Cardiac muscle cell (in vitro differentiated cells and primary cell): ENCODE measurements around the gene CST4. TPM values are rescaled to one million over a fixed set of nuclear protein-coding genes. Genes with fewer than 3 reads are reported as not detected.
"Not testable (repeated sequence)": the region's sequence is repeated elsewhere in the genome, so short reads cannot be mapped to it uniquely, and the experiment has no call there.

Experiments used
- DNase-seq, 2 donors: peaks; one replicate each; pipeline versions ENCODE4 v3.0.0 to v3.0.0-alpha.2; 2010 to 2017; ENCODE audit warnings: low read depth in 1 of 2, low spot score in 1 of 2
- H3K27ac ChIP-seq: fragments of 200-600 bp; sonication (generic); 2 replicates; pipeline ENCODE4 v1.5.1; 2016
- H3K27me3 ChIP-seq: fragments of 200-600 bp; sonication (generic); 2 replicates; pipeline ENCODE4 v1.6.0; 2016; ENCODE audit warnings: control low read depth
- H3K36me3 ChIP-seq: fragments of 200-600 bp; sonication (generic); 2 replicates; pipeline ENCODE4 v1.5.1; 2016; ENCODE audit warnings: control low read depth
- H3K4me1 ChIP-seq: fragments of 200-600 bp; sonication (generic); 2 replicates; pipeline ENCODE4 v1.8.1; 2017; ENCODE audit warnings: low read depth, mild to moderate bottlenecking, mixed run types
- H3K4me3 ChIP-seq: fragments of 200-600 bp; sonication (generic); 2 replicates; pipeline ENCODE4 v1.5.1; 2016; ENCODE audit warnings: mild to moderate bottlenecking
- H3K9me3 ChIP-seq: fragments of 200-600 bp; sonication (generic); 2 replicates; pipeline ENCODE4 v1.5.1; 2017; ENCODE audit warnings: low read depth, mild to moderate bottlenecking, control low read depth
- polyA plus RNA-seq: library from polyadenylated mRNA; unstranded; fragments of >200 nt; fragmentation: Nextera tagmentation; extraction: Ambion mirVana; gene quantifications from 2 replicates; pipeline ENCODE4 v1.2.1, GENCODE V29; 2016
- total RNA-seq: library from RNA; depleted of rRNA; stranded (reverse); fragments of >200 nt; gene quantifications from 2 replicates; pipeline ENCODE4 v1.2.3, GENCODE V29; 2016
- TF ChIP-seq, protein P1 (sequence below): IDR thresholded peaks from 2 replicates; pipeline ENCODE4 v1.5.1; 2012; ENCODE audit warnings: low read depth, mild to moderate bottlenecking, low read length

CST4 gene
- total and polyA plus RNA-seq, 2 experiments from 2014 or later, result not detected

DNA sequence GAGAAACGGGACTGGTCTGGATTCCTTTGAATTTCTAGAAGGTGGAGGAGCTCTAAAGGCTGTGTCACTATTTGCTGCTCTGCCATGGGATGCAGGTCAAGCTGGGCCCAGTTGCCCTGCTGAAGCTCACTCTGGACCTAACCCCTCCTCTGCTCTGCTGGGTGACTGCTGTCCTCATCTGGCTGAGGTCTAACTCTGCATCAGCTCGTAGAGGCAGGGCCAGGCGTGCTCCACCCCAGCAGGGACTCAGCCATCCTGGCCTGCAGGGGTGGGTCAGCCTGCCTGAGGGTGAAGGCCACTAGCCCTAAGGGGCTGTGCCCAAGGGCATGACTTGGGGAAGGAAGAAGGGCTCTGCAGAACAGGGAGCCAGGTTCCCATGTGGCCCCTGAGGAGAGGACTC is 852 bp downstream of the CST4 start:
- no peak for DNase-seq
- TF ChIP-seq, protein P1, sequence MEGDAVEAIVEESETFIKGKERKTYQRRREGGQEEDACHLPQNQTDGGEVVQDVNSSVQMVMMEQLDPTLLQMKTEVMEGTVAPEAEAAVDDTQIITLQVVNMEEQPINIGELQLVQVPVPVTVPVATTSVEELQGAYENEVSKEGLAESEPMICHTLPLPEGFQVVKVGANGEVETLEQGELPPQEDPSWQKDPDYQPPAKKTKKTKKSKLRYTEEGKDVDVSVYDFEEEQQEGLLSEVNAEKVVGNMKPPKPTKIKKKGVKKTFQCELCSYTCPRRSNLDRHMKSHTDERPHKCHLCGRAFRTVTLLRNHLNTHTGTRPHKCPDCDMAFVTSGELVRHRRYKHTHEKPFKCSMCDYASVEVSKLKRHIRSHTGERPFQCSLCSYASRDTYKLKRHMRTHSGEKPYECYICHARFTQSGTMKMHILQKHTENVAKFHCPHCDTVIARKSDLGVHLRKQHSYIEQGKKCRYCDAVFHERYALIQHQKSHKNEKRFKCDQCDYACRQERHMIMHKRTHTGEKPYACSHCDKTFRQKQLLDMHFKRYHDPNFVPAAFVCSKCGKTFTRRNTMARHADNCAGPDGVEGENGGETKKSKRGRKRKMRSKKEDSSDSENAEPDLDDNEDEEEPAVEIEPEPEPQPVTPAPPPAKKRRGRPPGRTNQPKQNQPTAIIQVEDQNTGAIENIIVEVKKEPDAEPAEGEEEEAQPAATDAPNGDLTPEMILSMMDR, result no peak
- H3K4me3 ChIP-seq, result no peak overlapping the region
- no peaks in the 10 kb centered on the region for H3K9me3 ChIP-seq
- H3K27ac ChIP-seq, result no peak overlapping the region
- no peaks in the 10 kb centered on the region for H3K27me3 ChIP-seq
- H3K36me3 ChIP-seq, result no peaks in the 10 kb centered on the region
- H3K4me1 ChIP-seq, result no peaks in the 10 kb centered on the region

DNA sequence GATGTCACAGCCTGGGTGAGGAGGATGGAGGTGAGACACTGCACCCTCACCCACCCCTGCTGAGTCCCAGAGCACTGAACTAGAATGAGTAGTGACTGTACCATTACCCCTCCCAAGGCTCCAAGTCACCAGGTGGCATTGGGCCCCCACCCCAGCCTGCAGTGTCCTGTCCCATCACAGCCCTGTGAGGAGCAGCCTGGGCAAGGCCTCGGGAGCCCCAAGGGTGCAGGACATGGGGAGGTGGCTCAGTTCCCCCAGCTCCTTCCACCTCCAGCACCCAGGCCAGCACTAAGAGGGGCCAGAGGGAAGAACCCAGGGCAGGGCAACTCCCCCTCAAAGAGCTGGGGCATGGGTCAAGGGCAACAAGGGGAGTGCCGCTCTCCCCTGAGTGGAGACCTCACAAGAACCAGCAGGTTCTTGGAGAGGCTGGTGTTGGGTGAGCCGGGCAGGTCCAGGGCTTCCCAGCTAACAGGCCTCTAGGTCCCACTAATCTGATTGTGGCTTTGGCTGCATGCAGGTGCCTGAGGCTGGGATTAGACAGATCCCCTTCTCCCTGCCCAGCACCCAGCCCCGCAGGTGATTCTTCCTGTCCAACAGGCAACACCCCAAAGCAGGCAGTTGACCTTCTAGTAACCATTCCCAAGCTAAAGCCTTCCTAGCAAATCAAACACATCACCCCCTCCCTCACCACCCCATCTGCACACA is 2.6 kb downstream of the CST4 start:
- Histone ChIP-seq H3K4me3 (no peak overlapping the region), H3K27me3 (no peaks in the 10 kb centered on the region), H3K4me1 (no peaks in the 10 kb centered on the region), H3K9me3 (no peaks in the 10 kb centered on the region), H3K27ac (no peak overlapping the region), H3K36me3 (no peaks in the 10 kb centered on the region)
- TF ChIP-seq, protein P1, result no peak
- DNase-seq, result no peak

DNA sequence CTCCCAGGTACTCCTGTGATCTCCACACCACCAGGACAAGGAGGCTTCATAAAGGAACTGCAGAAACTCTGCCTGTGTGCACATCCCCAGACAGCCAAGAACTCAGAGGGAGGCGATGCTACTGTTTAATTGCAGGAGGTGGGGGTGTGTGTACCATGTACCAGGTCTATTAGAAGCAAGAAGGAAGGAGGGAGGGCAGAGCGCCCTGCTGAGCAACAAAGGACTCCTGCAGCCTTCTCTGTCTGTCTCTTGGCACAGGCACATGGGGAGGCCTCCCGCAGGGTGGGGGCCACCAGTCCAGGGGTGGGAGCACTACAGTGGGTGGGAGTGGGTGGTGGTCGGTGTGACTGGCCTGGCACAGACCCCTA is 3.3 kb downstream of the CST4 start:
- H3K27me3 ChIP-seq, H3K9me3 ChIP-seq, H3K4me3 ChIP-seq, H3K27ac ChIP-seq, H3K4me1 ChIP-seq, H3K36me3 ChIP-seq, DNase-seq: not testable (repeated sequence)

DNA sequence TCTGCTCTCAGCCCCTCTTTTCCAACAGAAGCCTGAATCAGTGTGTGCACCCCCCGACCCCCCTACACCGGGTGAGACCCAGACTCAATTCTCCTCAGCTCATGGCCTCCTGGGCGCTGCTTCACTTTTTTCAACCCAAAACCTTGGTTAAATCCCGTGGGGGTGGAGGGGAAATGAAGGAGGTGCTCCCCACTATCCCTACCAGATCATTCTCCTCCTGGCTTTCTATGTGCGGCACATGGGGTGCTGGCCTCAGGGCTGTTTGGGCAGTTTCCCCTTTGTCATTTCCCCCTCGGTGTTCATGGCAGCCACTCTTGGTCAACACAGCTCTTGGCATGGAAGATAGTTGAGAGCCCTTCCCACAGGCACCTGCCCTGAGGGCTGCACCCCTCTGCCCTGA is 4.6 kb downstream of the CST4 start:
- Histone ChIP-seq H3K36me3 (no peaks in the 10 kb centered on the region), H3K27ac (no peak overlapping the region), H3K4me1 (no peaks in the 10 kb centered on the region), H3K4me3 (no peak overlapping the region), H3K9me3 (no peaks in the 10 kb centered on the region), H3K27me3 (no peaks in the 10 kb centered on the region)
- DNase-seq, result no peak
- TF ChIP-seq, protein P1, result no peak

DNA sequence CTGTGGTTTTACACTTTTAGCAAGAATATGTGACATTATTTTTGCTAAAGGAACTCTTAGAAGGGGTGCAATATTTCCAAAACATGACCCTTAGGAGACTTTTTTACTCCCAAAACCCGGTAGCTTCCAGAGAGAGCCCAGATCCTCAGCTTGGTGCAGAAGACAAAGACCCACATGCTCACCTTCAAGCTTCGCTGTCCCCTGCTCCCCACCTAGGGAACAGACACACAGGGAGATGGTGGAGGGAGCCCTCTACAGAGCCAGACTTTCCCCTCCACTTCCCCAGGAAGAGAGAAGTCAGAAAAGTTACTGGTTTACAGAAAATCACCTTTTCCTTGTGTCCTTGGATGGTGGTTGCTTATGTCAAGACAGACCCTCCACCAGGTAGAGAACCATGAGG is 5.0 kb downstream of the CST4 start:
- H3K4me1 ChIP-seq, result no peaks in the 10 kb centered on the region
- no peak overlapping the region for H3K4me3 ChIP-seq
- H3K27ac ChIP-seq, result no peak overlapping the region
- TF ChIP-seq, protein P1, result no peak
- DNase-seq, result no peak
- no peaks in the 10 kb centered on the region for H3K36me3 ChIP-seq
- H3K27me3 ChIP-seq, result no peaks in the 10 kb centered on the region
- no peaks in the 10 kb centered on the region for H3K9me3 ChIP-seq

DNA sequence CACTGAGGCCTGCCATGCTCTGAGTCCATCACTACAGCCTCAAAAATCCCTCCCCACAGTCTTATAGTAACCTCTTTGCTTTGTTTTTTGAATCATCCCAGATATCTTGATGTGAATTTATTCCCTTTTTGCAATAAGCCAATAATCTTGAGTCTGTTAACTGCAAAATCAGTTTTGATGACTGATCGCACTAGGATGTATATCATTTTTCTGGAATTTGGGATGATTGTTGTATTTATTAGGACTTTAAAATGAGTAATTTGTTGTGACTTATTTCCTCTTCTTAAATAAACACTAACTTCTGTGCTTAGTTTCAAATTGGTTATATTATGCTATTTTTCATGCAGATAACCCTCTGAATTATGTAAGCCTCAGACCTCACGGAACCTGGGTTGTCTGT is 5.6 kb downstream of the CST4 start:
- Histone ChIP-seq H3K9me3 (no peaks in the 10 kb centered on the region), H3K27me3 (no peaks in the 10 kb centered on the region), H3K36me3 (no peaks in the 10 kb centered on the region), H3K4me3 (no peak overlapping the region), H3K27ac (no peak overlapping the region), H3K4me1 (no peaks in the 10 kb centered on the region)
- TF ChIP-seq, protein P1, result no peak
- DNase-seq, result no peak
